ENCODE measurements around the gene TAS2R38. TPM values are rescaled to one million over a fixed set of nuclear protein-coding genes. Genes with fewer than 3 reads are reported as not detected.

The TAS2R38 gene
- total RNA-seq, 4 donors from 2014 or later: not detected

DNA sequence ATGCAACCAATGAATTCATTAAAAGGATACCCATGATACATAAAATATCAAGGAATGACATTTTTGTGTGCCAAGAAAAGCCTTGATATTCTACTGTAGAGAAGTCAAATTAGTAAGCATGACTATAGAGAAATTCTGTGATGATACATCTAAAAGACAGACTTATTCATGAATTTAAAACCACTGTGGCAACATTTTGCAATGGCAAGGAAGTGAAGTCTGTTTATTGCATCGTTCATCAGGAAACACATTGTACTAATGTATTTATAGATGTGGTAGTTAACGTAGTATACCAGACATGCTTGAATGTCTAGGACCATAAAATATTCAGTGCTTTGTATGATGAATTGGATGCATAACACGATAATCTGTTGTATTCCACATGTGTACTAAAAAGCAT, 17.5 kb downstream of the TAS2R38 start:
- TF ChIP-seq POLR2A (IDR thresholded peaks at IDR 0.05) (no peak), POLR2AphosphoS5 (IDR thresholded peaks at IDR 0.05) (no peak), EP300 (IDR thresholded peaks at IDR 0.05) (no peak)
- TF ChIP-seq, protein P1, sequence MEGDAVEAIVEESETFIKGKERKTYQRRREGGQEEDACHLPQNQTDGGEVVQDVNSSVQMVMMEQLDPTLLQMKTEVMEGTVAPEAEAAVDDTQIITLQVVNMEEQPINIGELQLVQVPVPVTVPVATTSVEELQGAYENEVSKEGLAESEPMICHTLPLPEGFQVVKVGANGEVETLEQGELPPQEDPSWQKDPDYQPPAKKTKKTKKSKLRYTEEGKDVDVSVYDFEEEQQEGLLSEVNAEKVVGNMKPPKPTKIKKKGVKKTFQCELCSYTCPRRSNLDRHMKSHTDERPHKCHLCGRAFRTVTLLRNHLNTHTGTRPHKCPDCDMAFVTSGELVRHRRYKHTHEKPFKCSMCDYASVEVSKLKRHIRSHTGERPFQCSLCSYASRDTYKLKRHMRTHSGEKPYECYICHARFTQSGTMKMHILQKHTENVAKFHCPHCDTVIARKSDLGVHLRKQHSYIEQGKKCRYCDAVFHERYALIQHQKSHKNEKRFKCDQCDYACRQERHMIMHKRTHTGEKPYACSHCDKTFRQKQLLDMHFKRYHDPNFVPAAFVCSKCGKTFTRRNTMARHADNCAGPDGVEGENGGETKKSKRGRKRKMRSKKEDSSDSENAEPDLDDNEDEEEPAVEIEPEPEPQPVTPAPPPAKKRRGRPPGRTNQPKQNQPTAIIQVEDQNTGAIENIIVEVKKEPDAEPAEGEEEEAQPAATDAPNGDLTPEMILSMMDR (IDR thresholded peaks at IDR 0.05): no peak
- no peaks in the 10 kb centered on the region for H3K9me3 ChIP-seq
- H3K27ac ChIP-seq: no peak overlapping the region
- H3K36me3 ChIP-seq: no peaks in the 10 kb centered on the region
- 65 to 72% methylated on average over 3 of the region's 3 CpGs for WGBS, 2 donors (ENCODE audit: low coverage in 1 of 2)
- H3K27me3 ChIP-seq: no peaks in the 10 kb centered on the region
- no peak overlapping the region for H3K4me3 ChIP-seq
- H3K4me1 ChIP-seq: no peaks in the 10 kb centered on the region
- peak; percentile 43 for ATAC-seq

DNA sequence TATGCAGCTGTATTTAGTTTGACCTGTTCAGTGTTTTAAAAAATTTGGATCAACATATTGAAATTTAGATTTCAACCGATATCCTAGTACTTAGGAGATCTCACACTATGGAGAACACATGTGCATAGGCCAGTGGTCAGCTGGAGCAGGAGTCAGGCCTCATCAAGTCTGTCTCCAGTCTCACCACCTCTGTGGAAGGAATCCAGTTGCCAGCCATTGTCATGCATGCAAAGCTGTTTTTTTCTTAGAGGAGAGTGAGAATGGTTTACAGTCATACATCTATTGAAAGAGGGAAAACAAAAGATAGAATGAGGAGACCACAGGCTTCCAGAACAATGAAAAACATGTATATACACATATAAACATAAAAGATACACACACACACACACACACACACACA, 19.2 kb downstream of the TAS2R38 start:
- no peak for ATAC-seq
- H3K4me3 ChIP-seq: no peak overlapping the region
- no peaks in the 10 kb centered on the region for H3K27me3 ChIP-seq
- no peaks in the 10 kb centered on the region for H3K36me3 ChIP-seq
- no peaks in the 10 kb centered on the region for H3K9me3 ChIP-seq
- TF ChIP-seq, protein P1 (IDR thresholded peaks at IDR 0.05): no peak
- no peak for TF ChIP-seq POLR2A (IDR thresholded peaks at IDR 0.05)
- TF ChIP-seq POLR2AphosphoS5 (IDR thresholded peaks at IDR 0.05): no peak
- no peak for TF ChIP-seq EP300 (IDR thresholded peaks at IDR 0.05)
- 78 to 88% methylated on average over 1 of the region's 1 CpG for WGBS, 2 donors (ENCODE audit: low coverage in 1 of 2)
- no peaks in the 10 kb centered on the region for H3K4me1 ChIP-seq
- H3K27ac ChIP-seq: no peak overlapping the region

DNA sequence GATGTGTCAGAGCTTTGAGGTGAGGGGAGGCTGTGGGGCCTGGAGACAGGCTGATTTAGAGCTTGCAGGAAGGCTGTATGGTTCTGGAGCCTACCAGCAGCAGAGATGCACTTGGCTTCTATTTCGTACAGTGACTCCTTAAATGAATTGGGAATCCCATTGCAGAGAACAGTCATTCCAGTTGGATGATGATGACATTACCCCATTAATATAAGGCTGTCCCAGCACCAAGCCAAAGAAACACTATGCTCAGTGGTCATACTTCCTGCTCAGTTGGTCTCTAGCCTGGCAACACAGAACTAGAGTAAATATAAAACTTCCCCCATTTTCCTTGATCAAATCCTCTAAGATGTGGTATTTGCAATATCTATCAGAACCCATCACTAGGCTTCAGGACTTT, 21.1 kb downstream of the TAS2R38 start:
- ATAC-seq: no peak
- no peak for TF ChIP-seq POLR2A (IDR thresholded peaks at IDR 0.05)
- TF ChIP-seq, protein P1 (IDR thresholded peaks at IDR 0.05): no peak
- no peak for TF ChIP-seq POLR2AphosphoS5 (IDR thresholded peaks at IDR 0.05)
- TF ChIP-seq EP300 (IDR thresholded peaks at IDR 0.05): no peak
- no peaks in the 10 kb centered on the region for H3K9me3 ChIP-seq
- H3K27me3 ChIP-seq: no peaks in the 10 kb centered on the region
- H3K4me3 ChIP-seq: no peak overlapping the region
- H3K4me1 ChIP-seq: no peaks in the 10 kb centered on the region
- H3K27ac ChIP-seq: no peak overlapping the region
- 67 to 100% methylated on average over 1 of the region's 1 CpG for WGBS, 2 donors (ENCODE audit: low coverage in 1 of 2)
- no peaks in the 10 kb centered on the region for H3K36me3 ChIP-seq

DNA sequence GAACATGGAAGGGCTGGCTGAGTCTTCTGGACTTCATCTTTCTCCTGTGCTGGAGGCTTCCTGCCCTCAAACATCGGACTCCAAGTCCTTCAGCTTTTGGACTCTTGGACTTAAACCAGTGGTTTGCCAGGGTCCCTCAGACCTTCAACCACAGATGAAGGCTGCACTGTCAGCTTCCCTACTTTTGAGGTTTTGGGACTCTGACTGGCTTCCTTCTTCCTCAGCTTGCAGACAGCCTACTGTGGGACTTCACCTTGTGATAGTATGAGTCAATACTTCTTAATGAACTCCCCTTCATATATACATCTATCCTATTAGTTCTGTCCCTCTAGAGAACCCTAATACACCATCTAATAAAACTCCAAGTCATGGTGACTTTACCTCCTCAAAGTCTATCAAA, 22.8 kb downstream of the TAS2R38 start:
- Histone ChIP-seq H3K9me3 (no peaks in the 10 kb centered on the region), H3K27ac (no peak overlapping the region), H3K4me1 (no peaks in the 10 kb centered on the region), H3K27me3 (no peaks in the 10 kb centered on the region), H3K4me3 (no peak overlapping the region), H3K36me3 (no peaks in the 10 kb centered on the region)
- no peak for ATAC-seq
- no peak for TF ChIP-seq POLR2AphosphoS5 (IDR thresholded peaks at IDR 0.05)
- TF ChIP-seq, protein P1 (IDR thresholded peaks at IDR 0.05): no peak
- TF ChIP-seq POLR2A (IDR thresholded peaks at IDR 0.05): no peak
- TF ChIP-seq EP300 (IDR thresholded peaks at IDR 0.05): no peak
- 80% methylated on average over 1 of the region's 1 CpG; no CpG with 5 or more reads in 1 of the 2 donors for WGBS, 2 donors (ENCODE audit: low coverage in 1 of 2)

DNA sequence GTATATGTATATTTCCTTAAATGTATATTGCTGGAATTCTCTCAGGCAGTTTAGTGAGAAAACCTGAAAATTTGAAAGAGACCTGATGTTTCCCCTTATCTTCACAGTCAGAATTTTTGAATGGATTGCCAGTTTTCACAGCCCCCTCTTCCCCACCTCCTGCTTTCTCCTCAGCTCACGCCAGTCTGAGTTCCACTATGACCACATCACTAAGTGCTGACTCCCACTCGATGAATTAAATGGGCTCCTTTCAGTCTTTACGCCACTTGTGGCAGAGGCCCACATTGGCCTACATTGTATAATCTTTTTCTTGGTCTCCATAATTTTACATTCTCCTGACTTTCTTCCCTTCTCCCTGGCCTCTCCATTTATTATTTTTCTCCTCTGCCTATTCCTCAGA, 23.7 kb downstream of the TAS2R38 start:
- Histone ChIP-seq H3K27me3 (no peaks in the 10 kb centered on the region), H3K4me1 (no peaks in the 10 kb centered on the region), H3K27ac (no peak overlapping the region), H3K4me3 (no peak overlapping the region), H3K9me3 (no peaks in the 10 kb centered on the region), H3K36me3 (no peaks in the 10 kb centered on the region)
- 75 to 78% methylated on average over 3 of the region's 3 CpGs for WGBS, 2 donors (ENCODE audit: low coverage in 1 of 2)
- TF ChIP-seq POLR2A (IDR thresholded peaks at IDR 0.05): no peak
- TF ChIP-seq POLR2AphosphoS5 (IDR thresholded peaks at IDR 0.05): no peak
- no peak for TF ChIP-seq EP300 (IDR thresholded peaks at IDR 0.05)
- TF ChIP-seq, protein P1 (IDR thresholded peaks at IDR 0.05): no peak
- no peak for ATAC-seq

Data from gastroesophageal sphincter (tissue), 4 donors.